ENCODE results near the gene DUSP2. TPM values are rescaled to one million over a fixed set of nuclear protein-coding genes. Genes with fewer than 3 reads are reported as not detected.

DUSP2 gene
- total and polyA plus RNA-seq, 10 of the 15 experiments (the other 5 are each of a cell fraction or from before 2014, with no cell fraction given), result 9.7 to 212 (median 57.2) TPM

- TF ChIP-seq CREB1 (IDR thresholded peaks at IDR 0.05; ENCODE audit: low read depth), result no peak
- peak; percentile 42 for TF ChIP-seq RAD21 (IDR thresholded peaks at IDR 0.05; ENCODE audit: insufficient read depth, low read depth, low read length)
- no peak for TF ChIP-seq FOXM1 (IDR thresholded peaks at IDR 0.05; ENCODE audit: low read depth, low read length)
- peak; percentile 51; the same call in 1 of the 2 replicates for TF ChIP-seq YY1 (IDR thresholded peaks at IDR 0.05; ENCODE audit: low read depth, low read length)
- 0 out of 2 replicates have a peak, but pooled peaks have one; percentile 6 for TF ChIP-seq E2F4 (IDR thresholded peaks at IDR 0.05; ENCODE audit: low read depth, low read length)
- peak; percentile 68 for TF ChIP-seq BCL11A (IDR thresholded peaks at IDR 0.05; ENCODE audit: low read depth, low read length)
- peak; percentile 40; the same call in 1 of the 2 replicates for TF ChIP-seq RELB (IDR thresholded peaks at IDR 0.05; ENCODE audit: low read depth)
- 0 out of 2 replicates have a peak, but pooled peaks have one; percentile 28 for TF ChIP-seq RFX5 (IDR thresholded peaks at IDR 0.05; ENCODE audit: low read depth, low read length)
- no peak for TF ChIP-seq RBBP5 (conservative IDR thresholded peaks at IDR 0.05)
- TF ChIP-seq EGR1 (IDR thresholded peaks at IDR 0.05; ENCODE audit: borderline replicate concordance in 1 of 2, low read depth in 2 of 2, low read length in 2 of 2), result peak in 1 of 2 experiments; percentile 94; a peak in 2 of 3 replicates
- TF ChIP-seq LARP7 (IDR thresholded peaks at IDR 0.05), result peak; percentile 31; the same call in 1 of the 2 replicates
- peak; percentile 54; the same call in 1 of the 2 replicates for TF ChIP-seq GATAD2B (conservative IDR thresholded peaks at IDR 0.05; ENCODE audit: low read depth)
- no peak; the same call in 1 of the 2 replicates for TF ChIP-seq CEBPZ (IDR thresholded peaks at IDR 0.05; ENCODE audit: low read depth, low read length)
- TF ChIP-seq PAX8 (IDR thresholded peaks at IDR 0.05), result no peak
- peak; percentile 39; the same call in 1 of the 2 replicates for TF ChIP-seq BRCA1 (IDR thresholded peaks at IDR 0.05; ENCODE audit: low read depth, low read length)
- TF ChIP-seq CHD1 (IDR thresholded peaks at IDR 0.05; ENCODE audit: low read depth, low read length), result peak; percentile 73; the same call in 1 of the 2 replicates
- TF ChIP-seq TCF3 (IDR thresholded peaks at IDR 0.05; ENCODE audit: borderline replicate concordance, insufficient read depth, low read depth, low read length), result peak; percentile 89
- peak; percentile 44; the same call in 1 of the 2 replicates for TF ChIP-seq MYB (IDR thresholded peaks at IDR 0.05; ENCODE audit: borderline replicate concordance, low read depth, low read length)
- TF ChIP-seq IRF4 (IDR thresholded peaks at IDR 0.05; ENCODE audit: low read depth, low read length), result peak; percentile 10; the same call in 1 of the 2 replicates
- 0 out of 2 replicates have a peak, but pooled peaks have one; percentile 31 for TF ChIP-seq ESRRA (IDR thresholded peaks at IDR 0.05; ENCODE audit: low read length)
- TF ChIP-seq MTA3 (IDR thresholded peaks at IDR 0.05; ENCODE audit: borderline replicate concordance, low read length), result no peak
- 0 out of 2 replicates have a peak, but pooled peaks have one; percentile 9 for TF ChIP-seq SPI1 (IDR thresholded peaks at IDR 0.05; ENCODE audit: borderline replicate concordance, insufficient read depth, low read depth, low read length)
These were observed 2.8 kb downstream of the DUSP2 start (continued) for GRCh38 chr2:96142217-96143113.

Data from GM12878 (cell line).